GM18907 (cell line): Measurements from ENCODE around the gene TAAR8.
"Not testable (repeated sequence)": the region's sequence is repeated elsewhere in the genome, so short reads cannot be mapped to it uniquely, and the experiment has no call there.

Experiments used
- ATAC-seq: cut with Tn5 transposase; IDR thresholded peaks from one replicate; pipeline ENCODE4 v1.9.1; 2021; ENCODE audit warnings: mild to moderate bottlenecking, moderate library complexity; ENCODE audit not compliant: unreplicated experiment

Gene TAAR8

DNA sequence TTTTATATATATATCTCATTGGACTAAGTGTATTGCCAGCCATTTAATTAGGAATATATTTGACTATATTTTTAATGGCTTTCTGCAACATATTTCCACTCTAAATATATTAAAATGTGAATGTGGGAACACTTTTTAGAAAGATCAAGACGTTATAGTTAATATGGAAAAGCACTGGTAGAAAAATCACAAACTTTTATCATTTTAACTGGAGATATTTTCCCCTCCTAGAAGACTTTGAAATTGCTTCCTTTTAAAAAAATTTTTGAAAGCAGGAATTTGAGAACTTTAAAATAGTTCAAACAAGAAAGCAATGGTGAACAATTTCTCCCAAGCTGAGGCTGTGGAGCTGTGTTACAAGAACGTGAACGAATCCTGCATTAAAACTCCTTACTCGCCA is 14.5 kb upstream of the TAAR8 start, which contains the start of gene TAAR9:
Gene TAAR9, plus strand, starts transcription at position 301 of the 400 bp plus-strand sequence. Its CDS starts 13 bp downstream, at position 314.
- no peak for ATAC-seq

DNA sequence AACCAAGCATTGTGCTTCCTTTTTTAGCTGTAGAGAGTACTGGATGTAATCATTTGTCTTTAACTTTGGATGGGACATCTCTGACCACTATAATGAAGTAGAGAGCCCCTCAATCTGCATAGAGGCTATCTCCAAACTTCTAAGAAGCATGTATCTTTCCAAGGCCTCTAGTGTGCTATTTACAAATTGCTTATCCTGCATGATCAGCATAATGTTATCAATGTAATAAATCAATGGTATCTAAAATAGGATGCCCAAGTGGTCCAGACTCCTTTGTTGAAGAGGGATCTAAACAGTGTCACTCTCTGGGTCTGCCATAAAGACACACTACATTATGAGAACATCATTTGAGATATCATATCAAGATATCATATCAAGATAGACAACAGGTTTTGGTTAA is 7.6 kb upstream of the TAAR8 start:
- no peak for ATAC-seq

DNA sequence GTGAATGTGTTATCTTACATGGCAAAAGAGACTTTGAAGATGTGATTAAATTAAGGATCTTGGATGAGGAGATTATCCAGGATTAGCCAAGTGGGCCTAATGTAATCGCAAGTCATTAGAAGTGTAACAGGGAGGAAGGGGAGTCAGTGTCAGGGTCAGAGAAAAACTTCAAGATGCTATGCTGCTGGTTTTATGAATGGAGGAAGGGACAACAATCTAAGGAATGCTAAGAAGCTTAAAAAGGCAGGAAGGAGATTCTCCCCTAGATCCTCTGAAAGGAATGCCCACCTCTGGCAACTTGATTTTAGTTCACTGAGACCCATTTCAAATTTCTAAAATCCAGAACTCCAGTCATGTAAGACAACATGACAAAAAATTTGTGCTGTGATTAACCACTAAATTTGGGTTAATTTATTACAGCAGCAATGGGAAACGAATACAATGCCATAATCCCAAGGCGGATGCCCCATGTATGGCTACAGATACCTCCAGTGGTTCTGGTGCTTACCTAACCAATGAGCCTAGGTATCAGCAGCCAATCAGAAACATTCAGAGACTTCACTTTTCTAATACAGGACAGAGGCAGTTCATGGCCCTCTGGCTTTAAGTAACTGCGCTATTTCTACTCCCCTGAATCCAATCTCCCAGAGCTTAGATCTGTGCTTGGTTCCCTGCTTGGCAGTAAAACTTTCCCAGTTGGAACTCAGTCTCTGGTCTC is 3.6 kb upstream of the TAAR8 start:
- ATAC-seq = no peak

DNA sequence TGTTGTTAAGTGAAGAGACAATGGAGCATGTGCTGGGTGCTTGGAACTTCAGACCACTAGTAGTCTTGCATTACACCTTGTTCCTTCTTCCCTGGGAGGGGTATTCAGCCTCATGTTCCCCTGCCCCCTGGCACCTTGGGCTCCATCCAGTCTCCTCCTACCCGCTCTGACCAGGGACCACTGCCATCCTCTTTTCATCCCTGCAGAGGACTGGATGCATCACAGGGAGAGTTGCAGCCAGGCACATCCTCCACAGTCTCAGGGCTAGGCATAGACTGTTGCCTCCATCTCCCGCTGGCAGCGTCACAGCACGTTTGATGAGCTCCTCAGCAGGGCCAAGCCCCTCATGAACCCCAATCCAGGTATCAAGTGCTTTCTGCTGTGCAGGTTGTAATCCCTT is 1.3 kb upstream of the TAAR8 start:
- no peak for ATAC-seq

DNA sequence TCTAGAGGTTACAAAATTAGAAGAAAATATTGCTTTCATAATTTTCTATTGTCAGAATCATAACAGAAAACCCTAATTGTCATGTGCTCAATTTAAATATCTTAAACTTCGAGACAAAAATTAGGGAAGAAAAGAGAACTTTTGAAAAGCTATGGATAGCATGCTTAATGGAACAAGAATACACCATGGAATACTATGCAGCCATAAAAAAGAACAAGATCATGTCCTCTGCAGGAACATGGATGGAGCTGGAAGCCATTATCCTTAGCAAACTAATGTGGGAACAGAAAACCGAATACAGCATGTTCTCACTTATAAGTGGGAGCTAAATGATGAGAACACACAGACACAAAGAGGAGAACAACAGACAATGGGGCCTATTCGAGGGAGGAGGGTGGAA is 7.6 kb downstream of the TAAR8 start:
- ATAC-seq = not testable (repeated sequence)

DNA sequence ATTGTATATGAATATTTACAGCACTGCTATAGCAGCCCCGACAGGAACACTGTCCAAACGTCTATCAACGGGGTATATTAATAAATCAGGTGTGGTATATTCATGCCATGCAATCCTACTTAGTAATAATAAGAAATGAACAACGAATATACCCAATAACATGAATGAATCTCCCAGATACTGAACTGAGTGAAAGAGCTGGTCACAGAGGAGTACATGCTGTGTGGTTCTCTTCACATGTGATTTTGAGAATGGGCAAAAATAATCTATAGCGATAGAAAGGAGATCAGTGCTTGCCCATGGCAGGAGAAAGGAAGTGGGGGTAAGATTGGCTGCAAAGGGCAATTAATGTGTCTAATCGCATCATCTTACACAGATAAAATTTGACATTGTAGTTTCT is 13.9 kb downstream of the TAAR8 start:
- no peak for ATAC-seq

DNA sequence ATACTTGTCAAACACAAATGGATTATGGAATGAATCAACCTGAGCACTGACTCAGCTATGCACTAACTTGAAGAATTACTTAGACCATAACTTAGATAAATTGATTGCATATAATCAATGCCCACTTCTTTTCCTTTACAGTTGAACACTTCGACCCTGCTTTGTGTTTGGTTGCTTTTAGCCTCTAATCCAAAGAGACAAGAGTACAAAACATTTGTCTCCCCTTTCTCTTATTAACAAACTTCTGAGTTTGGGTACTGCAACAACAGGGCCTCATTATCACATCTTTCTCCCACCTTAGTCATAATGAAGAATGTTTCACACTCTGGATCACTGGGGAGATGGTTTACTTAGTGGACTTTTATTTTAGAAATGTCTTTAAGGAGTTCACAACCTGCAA is 15.1 kb downstream of the TAAR8 start:
- ATAC-seq = no peak

DNA sequence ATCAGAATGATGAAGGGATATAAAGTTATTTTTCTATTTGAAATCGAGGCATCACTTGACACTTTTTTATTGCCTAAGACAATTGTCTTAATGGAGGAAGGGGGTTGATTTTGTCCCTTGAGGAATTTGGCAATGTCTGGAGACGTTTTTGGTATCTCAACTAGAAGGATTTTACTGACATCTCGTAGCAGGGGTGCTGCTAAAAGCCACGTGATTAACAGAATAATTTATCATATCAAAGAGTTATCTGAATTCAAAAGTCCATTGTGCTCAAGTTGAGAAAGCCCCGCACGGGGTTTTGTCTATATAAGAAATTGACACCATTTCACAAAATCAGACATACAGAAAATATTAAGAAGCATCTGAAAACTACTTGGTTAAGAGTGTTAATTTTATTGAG is 16.1 kb downstream of the TAAR8 start:
- ATAC-seq = no peak

DNA sequence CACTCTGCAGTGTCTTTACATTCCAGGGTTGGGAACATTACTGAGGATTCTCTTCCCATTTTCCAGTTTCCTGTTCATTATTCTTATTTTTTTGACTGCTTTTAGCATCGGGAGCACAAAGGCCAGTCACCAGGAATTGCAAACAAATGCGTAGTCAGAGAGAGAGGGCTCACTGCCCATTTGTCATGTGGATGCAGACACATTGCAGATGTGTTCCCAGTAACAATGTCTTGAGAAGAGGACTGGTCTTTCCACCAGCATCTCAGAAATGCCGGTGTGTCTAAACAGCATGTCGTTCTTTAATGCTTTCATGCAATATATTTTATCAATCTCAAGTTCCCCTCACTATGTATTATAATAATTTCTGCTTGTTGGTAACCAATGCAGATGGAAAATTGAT is 16.7 kb downstream of the TAAR8 start:
- ATAC-seq = no peak

DNA sequence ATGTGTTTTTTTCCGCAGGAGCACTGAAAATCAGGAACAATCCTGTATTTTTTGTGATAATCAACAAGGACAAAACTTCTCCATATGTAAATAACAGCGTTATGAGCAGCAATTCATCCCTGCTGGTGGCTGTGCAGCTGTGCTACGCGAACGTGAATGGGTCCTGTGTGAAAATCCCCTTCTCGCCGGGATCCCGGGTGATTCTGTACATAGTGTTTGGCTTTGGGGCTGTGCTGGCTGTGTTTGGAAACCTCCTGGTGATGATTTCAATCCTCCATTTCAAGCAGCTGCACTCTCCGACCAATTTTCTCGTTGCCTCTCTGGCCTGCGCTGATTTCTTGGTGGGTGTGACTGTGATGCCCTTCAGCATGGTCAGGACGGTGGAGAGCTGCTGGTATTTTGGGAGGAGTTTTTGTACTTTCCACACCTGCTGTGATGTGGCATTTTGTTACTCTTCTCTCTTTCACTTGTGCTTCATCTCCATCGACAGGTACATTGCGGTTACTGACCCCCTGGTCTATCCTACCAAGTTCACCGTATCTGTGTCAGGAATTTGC is 17.8 kb downstream of the TAAR8 start, which contains the start of gene TAAR6:
Gene TAAR6, plus strand, starts transcription at position 102 of the 557 bp plus-strand sequence. Its CDS starts 0 bp downstream, at position 102.
- no peak for ATAC-seq

DNA sequence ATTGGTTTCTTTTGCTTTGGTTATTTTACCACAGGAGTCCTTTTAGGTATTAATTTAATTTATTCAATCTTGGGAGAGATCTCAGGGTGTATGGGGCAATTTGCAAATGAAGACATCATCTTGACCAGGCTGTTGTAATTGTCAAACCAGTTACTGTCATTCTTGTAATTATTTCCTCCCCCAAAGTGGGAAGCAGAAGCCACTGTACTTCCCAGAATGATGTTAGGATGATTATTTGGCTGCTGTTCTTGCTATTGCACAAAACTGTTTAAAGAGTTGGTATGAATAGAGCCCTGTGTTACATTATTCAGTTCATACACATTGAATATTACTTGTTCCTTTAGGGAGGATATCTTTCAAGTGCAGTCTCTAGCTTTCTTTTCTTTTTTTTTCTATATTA is 19.3 kb downstream of the TAAR8 start:
- no peak for ATAC-seq

DNA sequence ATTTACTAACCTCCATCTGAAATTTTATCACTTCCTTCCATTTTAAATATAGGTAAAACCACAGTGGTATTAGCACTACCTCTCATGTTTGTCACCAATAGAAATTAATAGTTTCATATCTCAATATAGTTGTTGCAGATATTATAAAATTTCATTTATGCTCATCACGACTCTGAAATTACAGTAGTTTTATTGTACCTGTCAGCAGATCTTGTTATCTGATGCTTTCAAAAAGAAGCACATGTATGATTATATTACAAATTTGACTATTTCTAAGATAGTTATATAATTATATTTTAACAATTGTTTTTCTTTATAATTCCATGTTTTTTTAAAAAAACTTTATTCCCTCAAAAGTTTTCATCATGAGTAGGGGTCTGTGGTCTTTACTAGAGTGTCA is 32.2 kb downstream of the TAAR8 start:
- no peak for ATAC-seq

DNA sequence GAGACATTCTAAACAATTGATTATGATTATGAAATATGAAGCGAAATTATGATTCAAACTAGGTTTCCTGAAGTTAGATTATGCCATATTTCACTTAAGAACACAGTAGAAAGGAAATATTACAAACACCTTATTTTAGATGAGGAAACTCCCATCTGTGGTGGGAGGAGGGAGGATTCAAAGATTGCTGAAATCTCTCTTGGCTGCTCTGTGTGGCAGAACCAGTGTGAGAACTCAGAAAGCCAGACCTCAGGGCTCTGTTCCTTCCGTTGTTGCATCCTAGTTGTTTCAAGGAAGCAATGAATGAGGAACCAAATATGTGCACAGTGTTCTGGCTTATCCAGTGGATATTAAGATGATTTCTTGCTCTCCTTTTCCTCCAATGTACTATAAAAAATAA is 35.0 kb downstream of the TAAR8 start:
- no peak for ATAC-seq

DNA sequence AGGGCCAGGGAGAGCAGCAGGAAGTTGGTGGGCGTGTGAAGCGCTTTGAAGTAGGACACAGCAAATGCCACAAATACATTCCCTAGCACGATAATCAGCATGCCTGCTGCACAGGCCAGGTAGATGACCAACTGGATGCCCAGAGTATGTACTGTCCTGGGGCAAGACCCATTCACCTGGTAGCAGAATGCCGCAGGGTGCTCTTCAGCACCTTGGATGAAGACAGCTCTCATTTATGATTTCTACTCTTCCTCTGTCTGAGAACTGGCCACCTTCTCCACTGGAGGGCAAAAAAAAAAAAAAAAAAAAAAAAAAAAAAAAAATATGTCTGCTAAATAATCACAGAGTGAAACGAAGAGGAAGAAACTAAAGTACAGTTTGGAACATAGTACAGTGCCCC is 37.0 kb downstream of the TAAR8 start, which contains the start of gene TAAR5:
Gene TAAR5, minus strand, starts transcription at position 288 of the 400 bp plus-strand sequence. Its CDS starts 55 bp downstream, at position 233.
- no peak for ATAC-seq

DNA sequence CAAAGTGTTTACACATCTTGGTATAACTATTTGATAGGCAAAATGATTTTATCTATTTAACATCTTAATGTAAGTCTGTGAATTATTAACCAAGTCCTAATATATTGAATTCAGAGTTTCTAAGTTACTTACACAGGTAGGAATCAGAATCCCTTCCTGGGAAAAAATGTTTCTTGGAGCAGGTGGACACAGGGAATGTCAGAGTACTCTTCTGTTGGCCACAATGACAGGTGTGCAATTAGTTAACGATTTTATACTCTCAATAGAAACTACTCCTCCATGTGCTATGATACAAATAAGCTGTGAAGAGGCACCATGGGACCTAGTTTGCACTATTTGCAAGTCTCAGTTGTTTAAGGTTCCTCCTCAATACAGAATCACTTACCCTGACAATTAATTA is 37.9 kb downstream of the TAAR8 start:
- no peak for ATAC-seq

DNA sequence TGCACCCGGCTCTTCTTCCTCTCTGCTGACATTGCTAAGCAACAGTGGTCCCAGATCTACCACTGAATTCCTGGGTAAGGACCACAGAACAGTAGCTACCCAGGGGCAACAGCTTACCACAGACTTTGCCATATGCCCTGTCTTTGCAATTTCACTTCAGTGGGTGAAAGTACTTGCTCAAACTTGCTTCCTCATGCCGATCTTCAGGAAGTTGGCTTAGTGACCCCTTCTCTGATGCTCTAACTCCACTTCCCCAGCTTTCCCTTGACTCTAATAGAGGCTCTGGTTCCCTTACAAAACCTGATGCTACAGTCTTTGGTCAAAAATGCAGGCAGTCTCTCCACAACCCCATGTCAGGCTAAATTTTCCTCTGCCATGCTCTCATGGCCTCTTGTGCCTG is 40.4 kb downstream of the TAAR8 start:
- ATAC-seq = no peak

DNA sequence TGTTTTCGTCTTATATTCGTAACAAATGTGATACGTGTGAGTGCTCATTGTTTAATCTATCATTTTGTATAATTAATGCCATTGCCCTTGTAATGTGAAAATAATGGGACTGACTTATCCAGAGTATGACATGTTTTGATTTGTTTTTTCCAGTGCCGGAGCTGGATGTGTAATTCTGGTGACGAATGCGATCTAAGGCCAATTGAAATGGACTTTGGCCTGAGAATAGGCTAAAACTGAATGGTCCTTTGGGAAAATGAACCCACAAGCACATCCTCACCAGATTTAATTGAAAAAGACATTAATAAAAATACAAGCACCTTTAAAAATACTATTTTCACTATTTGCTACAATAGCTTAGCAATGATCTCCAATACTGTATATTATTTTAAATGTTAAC is 43.7 kb downstream of the TAAR8 start:
- ATAC-seq = no peak

DNA sequence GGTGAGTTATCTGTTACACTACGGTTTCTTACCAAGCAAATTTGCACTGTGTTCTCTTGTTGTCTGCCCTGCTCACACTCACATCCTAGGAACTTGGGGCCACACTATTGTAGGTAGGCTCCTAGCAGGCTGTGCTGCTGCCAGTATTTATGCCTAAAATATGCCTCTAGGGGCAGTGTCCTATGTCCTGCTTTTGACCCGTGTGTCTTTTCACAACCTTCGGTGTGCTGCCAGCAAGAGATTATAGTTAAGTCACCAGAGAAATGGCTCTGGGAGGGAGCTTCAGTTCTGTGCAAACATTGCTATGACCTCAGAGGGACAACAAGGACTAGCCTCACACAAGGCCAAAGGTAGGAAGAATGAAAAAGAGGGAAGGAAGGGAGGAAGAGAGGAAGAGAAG is 46.0 kb downstream of the TAAR8 start:
- ATAC-seq = peak; percentile 78

DNA sequence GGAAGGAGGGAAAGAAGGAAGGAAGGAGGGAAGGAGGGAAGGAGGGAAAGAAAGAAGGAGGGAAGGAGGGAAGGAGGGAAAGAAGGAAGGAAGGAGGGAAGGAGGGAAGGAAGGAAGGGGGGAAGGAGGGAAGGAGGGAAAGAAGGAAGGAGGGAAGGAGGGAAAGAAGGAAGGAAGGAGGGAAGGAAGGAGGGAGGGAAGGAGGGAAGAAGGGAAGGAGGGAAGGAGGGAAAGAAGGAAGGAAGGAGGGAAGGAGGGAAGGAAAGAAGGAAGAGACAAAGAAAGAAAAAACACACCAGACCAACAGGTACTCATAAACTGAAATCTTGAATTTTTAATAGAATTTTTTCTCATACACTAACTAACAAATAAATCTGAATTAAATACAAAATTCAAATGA is 48.4 kb downstream of the TAAR8 start:
- not testable (repeated sequence) for ATAC-seq
